Mesendoderm (in vitro differentiated cells): Measurements from ENCODE around the gene MAN1A1.

Experiments
- DNase-seq: peaks from one replicate; pipeline ENCODE4 v3.0.0; 2013
- H2AK5ac ChIP-seq: 2 replicates; pipeline ENCODE4 v1.6.1; 2013; ENCODE audit warnings: low read length, inconsistent platforms
- H2BK120ac ChIP-seq: 2 replicates; pipeline ENCODE4 v1.6.1; 2013; ENCODE audit warnings: low read depth, mild to moderate bottlenecking, low read length, moderate library complexity, mixed read lengths
- H2BK15ac ChIP-seq: replicated peaks from 2 replicates; pipeline ENCODE4 v1.6.1; 2013; ENCODE audit warnings: low read depth, mild to moderate bottlenecking, moderate library complexity
- H2BK5ac ChIP-seq: 2 replicates; pipeline ENCODE4 v1.6.1; 2013; ENCODE audit warnings: low read length, inconsistent platforms
- H3K18ac ChIP-seq: 2 replicates; pipeline ENCODE4 v1.6.1; 2013; ENCODE audit warnings: mild to moderate bottlenecking, low read length, mixed read lengths
- H3K23ac ChIP-seq: one replicate; pipeline ENCODE4 v1.6.1; 2013; ENCODE audit warnings: low read length
- H3K27ac ChIP-seq: 2 replicates; pipeline ENCODE4 v1.5.1; 2013; ENCODE audit warnings: low read depth, mild to moderate bottlenecking, inconsistent platforms, low read length, moderate library complexity
- H3K27me3 ChIP-seq: 2 replicates; pipeline ENCODE4 v1.6.1; 2013; ENCODE audit warnings: low read length, control low read depth, mild to moderate bottlenecking, inconsistent platforms; ENCODE audit not compliant: insufficient read depth, poor library complexity
- H3K36me3 ChIP-seq: 2 replicates; pipeline ENCODE4 v1.6.1; 2013; ENCODE audit warnings: low read length, inconsistent platforms; ENCODE audit not compliant: control insufficient read depth, insufficient read depth
- H3K4ac ChIP-seq: one replicate; pipeline ENCODE4 v1.6.1; 2013; ENCODE audit warnings: low read depth, mild to moderate bottlenecking, low read length, moderate library complexity
- H3K4me1 ChIP-seq: 2 replicates; pipeline ENCODE4 v1.6.1; 2013; ENCODE audit warnings: low read depth, low read length, inconsistent platforms; ENCODE audit not compliant: control insufficient read depth
- H3K4me2 ChIP-seq: 2 replicates; pipeline ENCODE4 v1.6.1; 2013; ENCODE audit warnings: low read length
- H3K4me3 ChIP-seq: 2 replicates; pipeline ENCODE4 v1.5.1; 2013; ENCODE audit warnings: mild to moderate bottlenecking, low read length
- H3K56ac ChIP-seq: one replicate; pipeline ENCODE4 v1.6.1; 2013; ENCODE audit warnings: low read length
- H3K79me1 ChIP-seq: 2 replicates; pipeline ENCODE4 v1.6.1; 2013; ENCODE audit warnings: low read length, inconsistent platforms
- H3K79me2 ChIP-seq: 2 replicates; pipeline ENCODE4 v1.6.1; 2013; ENCODE audit warnings: mild to moderate bottlenecking, low read length; ENCODE audit not compliant: control insufficient read depth, insufficient read depth
- H3K9ac ChIP-seq: 2 replicates; pipeline ENCODE4 v1.6.1; 2013; ENCODE audit warnings: low read length, inconsistent platforms
- H4K5ac ChIP-seq: one replicate; pipeline ENCODE4 v1.6.1; 2013; ENCODE audit warnings: low read length
- H4K8ac ChIP-seq: one replicate; pipeline ENCODE4 v1.6.1; 2013; ENCODE audit warnings: low read depth, mild to moderate bottlenecking, control low read depth, low read length, moderate library complexity
- WGBS: extraction: QIAGEN DNeasy Blood & Tissue Kit; methylation state at CpG from one replicate; pipeline ENCODE4 v1.1.7; 2013; ENCODE audit warnings: low lambda C conversion rate, missing lambda C conversion rate; ENCODE audit not compliant: insufficient coverage; ENCODE audit errors: extremely low coverage; 5-methylcytosine and 5-hydroxymethylcytosine counted together

MAN1A1 gene

DNA sequence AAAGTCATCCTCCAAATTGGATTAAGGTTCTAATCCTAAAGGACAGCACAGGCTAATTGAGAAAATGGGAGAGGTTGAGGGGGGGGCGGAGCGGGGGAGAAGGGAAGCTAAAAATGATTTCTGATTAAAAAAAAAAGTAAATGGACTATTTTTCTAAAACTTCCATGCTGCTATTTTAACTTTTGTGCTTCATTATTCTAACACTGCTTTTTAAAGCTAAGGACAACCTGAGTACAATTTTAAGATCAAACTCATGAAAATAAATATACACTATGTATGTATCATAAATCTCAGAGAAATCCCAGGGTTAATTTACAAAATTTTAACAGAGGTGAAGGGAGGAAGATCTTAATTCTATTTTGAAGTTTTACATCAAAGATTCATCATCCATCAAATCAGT is 4.4 kb downstream of the MAN1A1 start:
- no peak overlapping the region for H3K27ac ChIP-seq
- no CpG with 5 or more reads among the region's 2 CpGs for WGBS

DNA sequence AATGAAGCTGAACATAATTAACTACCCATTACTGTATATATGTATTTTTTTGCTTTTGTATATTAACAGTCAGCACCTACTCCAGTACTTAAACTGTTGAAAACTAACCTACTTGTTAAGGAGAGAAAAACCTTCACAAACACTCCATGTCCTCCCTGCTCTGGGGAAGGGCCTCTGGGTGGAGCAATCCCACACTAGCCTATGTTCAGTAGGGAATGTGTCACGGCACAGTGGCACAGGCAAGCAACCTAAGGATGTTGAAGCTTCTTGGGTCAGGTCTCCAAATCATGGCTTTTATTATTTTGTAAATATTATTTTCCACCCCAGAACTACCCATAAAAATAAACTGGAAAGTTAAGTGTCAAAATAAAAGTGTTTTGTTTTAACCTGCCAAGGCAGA is 5.3 kb downstream of the MAN1A1 start:
- Histone ChIP-seq H3K4me1 (peaks cover 12% of the 10 kb centered on the region), H3K4me3 (no peak overlapping the region)

More for the DNA sequence above, 4.4 kb downstream of the MAN1A1 start:
- Histone ChIP-seq H3K4me3 (no peak overlapping the region), H3K4me1 (peaks cover 10% of the 10 kb centered on the region), H3K4me2 (no peak overlapping the region), H3K18ac (no peak overlapping the region), H3K27me3 (no peaks in the 10 kb centered on the region), H3K9ac (peak overlapping the region; percentile 21), H2BK15ac (no peak overlapping the region), H3K36me3 (no peaks in the 10 kb centered on the region), H3K79me1 (peaks cover 19% of the 10 kb centered on the region), H3K23ac (no peak overlapping the region), H3K79me2 (peaks cover 28% of the 10 kb centered on the region), H4K5ac (no peak overlapping the region), H4K8ac (no peak overlapping the region), H3K56ac (no peak overlapping the region), H2BK5ac (no peak overlapping the region), H2BK120ac (no peak overlapping the region), H2AK5ac (no peak overlapping the region), H3K4ac (no peak overlapping the region)
- DNase-seq = no peak

DNA sequence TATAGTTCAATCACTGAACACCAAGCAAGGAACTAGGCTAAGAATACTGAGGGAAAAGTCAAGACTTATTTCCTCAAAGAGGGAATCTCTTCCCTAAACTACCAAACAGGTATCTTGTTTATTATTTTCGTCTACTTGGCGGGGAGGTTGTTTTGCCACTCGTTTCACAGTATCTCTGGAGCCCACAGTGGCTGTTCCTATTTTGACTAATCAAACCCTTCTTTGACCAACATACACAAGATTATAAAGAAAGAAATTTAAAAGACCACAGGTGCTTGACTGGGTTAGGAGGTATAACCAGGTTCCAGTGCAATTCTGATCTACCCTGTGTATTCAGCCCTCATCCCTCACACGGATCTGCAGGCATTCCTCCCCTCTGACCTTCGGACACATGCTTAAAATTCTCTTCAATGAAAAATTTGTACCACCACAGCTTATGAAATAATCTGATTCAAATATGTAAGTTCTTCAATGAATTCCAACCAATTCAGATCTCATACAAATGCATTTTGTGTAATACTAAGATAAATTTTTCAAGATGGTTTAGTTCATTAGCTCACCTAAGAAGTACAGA is 5.9 kb downstream of the MAN1A1 start:
- Histone ChIP-seq H3K27ac (no peak overlapping the region), H4K8ac (no peak overlapping the region), H2BK120ac (no peak overlapping the region), H4K5ac (no peak overlapping the region), H3K4me3 (no peak overlapping the region), H3K4me2 (no peak overlapping the region), H3K18ac (peak overlapping the region; percentile 60), H3K9ac (no peak overlapping the region), H2BK5ac (no peak overlapping the region), H3K79me1 (peaks cover 21% of the 10 kb centered on the region), H3K56ac (no peak overlapping the region), H3K4ac (no peak overlapping the region), H3K27me3 (no peaks in the 10 kb centered on the region), H3K23ac (no peak overlapping the region), H3K79me2 (peaks cover 33% of the 10 kb centered on the region), H3K36me3 (no peaks in the 10 kb centered on the region), H2AK5ac (no peak overlapping the region), H2BK15ac (no peak overlapping the region), H3K4me1 (peaks cover 12% of the 10 kb centered on the region)
- WGBS = no CpG with 5 or more reads among the region's 5 CpGs
- no peak for DNase-seq

More for the DNA sequence above, 5.3 kb downstream of the MAN1A1 start:
- no peak overlapping the region for H2AK5ac ChIP-seq
- no peak overlapping the region for H4K8ac ChIP-seq
- no peak overlapping the region for H2BK120ac ChIP-seq
- H2BK15ac ChIP-seq = no peak overlapping the region
- peaks cover 33% of the 10 kb centered on the region for H3K79me2 ChIP-seq
- no peak overlapping the region for H4K5ac ChIP-seq
- H3K56ac ChIP-seq = no peak overlapping the region
- H3K9ac ChIP-seq = no peak overlapping the region
- H3K18ac ChIP-seq = no peak overlapping the region
- no peaks in the 10 kb centered on the region for H3K27me3 ChIP-seq
- H3K79me1 ChIP-seq = peaks cover 21% of the 10 kb centered on the region
- DNase-seq = no peak
- no peak overlapping the region for H2BK5ac ChIP-seq
- no peak overlapping the region for H3K4ac ChIP-seq
- no peak overlapping the region for H3K4me2 ChIP-seq
- H3K27ac ChIP-seq = no peak overlapping the region
- H3K23ac ChIP-seq = no peak overlapping the region
- no CpG with 5 or more reads among the region's 1 CpG for WGBS
- H3K36me3 ChIP-seq = no peaks in the 10 kb centered on the region

DNA sequence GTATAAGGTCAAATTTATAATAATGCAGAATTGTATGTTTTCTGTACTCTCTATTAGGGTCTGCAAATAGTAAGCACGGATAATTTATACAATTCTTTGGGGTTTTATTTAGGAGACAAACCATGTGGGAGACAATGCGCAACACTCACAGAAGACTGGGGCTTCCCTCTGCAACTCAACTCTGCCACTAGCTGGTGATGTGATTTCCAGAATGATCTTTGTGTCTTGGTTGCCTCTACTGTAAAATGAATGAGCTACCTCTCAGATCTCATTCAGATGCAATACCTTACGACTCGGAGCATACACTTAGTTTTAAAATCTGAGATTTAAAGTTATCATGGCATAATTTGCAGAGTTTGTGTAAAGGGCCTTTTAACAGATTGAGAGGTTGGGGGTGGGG is 6.4 kb downstream of the MAN1A1 start:
- Histone ChIP-seq H2AK5ac (no peak overlapping the region), H3K18ac (no peak overlapping the region), H3K9ac (no peak overlapping the region), H2BK15ac (no peak overlapping the region), H3K23ac (no peak overlapping the region), H3K79me2 (peaks cover 30% of the 10 kb centered on the region), H3K4ac (no peak overlapping the region), H3K4me2 (no peak overlapping the region), H2BK5ac (no peak overlapping the region), H2BK120ac (no peak overlapping the region), H3K27me3 (no peaks in the 10 kb centered on the region), H3K4me3 (no peak overlapping the region), H3K56ac (no peak overlapping the region), H3K79me1 (peaks cover 21% of the 10 kb centered on the region), H4K5ac (no peak overlapping the region), H3K36me3 (no peaks in the 10 kb centered on the region), H4K8ac (no peak overlapping the region), H3K4me1 (peaks cover 12% of the 10 kb centered on the region), H3K27ac (no peak overlapping the region)
- WGBS = no CpG with 5 or more reads among the region's 4 CpGs
- DNase-seq = no peak

DNA sequence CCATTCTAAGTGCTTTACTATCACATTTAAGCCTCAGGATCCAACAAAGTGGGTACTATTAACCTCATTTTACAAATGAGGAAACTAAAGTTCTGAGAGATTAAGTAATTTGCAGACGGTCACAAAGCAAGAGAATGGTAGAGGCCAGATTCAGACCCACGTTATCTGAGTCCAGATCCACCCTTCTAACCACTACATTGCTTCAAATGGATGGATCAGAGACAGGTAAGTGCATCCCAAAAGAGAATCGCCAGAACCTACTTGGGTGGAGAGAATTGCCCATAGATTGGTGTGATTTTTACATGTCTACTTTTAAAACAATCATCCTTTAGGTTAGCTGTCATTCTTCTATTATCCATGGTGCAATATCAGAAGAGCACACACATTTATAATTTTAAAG is 7.1 kb downstream of the MAN1A1 start:
- H2BK15ac ChIP-seq = peak overlapping the region; percentile 85
- H3K27ac ChIP-seq = peak overlapping the region; percentile 22
- no peak overlapping the region for H2AK5ac ChIP-seq
- H3K27me3 ChIP-seq = no peaks in the 10 kb centered on the region
- H3K36me3 ChIP-seq = no peaks in the 10 kb centered on the region
- peaks cover 15% of the 10 kb centered on the region for H3K79me1 ChIP-seq
- H2BK120ac ChIP-seq = no peak overlapping the region
- no peak overlapping the region for H3K4me3 ChIP-seq
- peaks cover 12% of the 10 kb centered on the region for H3K4me1 ChIP-seq
- no peak for DNase-seq
- no peak overlapping the region for H3K23ac ChIP-seq
- no CpG with 5 or more reads among the region's 3 CpGs for WGBS
- H3K18ac ChIP-seq = peak overlapping the region; percentile 22
- H4K8ac ChIP-seq = no peak overlapping the region
- peak overlapping the region; percentile 45 for H3K56ac ChIP-seq
- H3K4me2 ChIP-seq = no peak overlapping the region
- H4K5ac ChIP-seq = no peak overlapping the region
- H2BK5ac ChIP-seq = no peak overlapping the region
- H3K79me2 ChIP-seq = peaks cover 25% of the 10 kb centered on the region
- H3K9ac ChIP-seq = no peak overlapping the region
- H3K4ac ChIP-seq = no peak overlapping the region
